Measurements from ENCODE around the gene CLDN24. TPM values are rescaled to one million over a fixed set of nuclear protein-coding genes. Genes with fewer than 3 reads are reported as not detected.

CLDN24 gene
- total RNA-seq, 1 experiment from 2014 or later: not detected

- Histone ChIP-seq H3K27me3 (ENCODE audit: control insufficient read depth, insufficient read depth, low read length) (no peaks in the 10 kb centered on the region), H3K4me3 (ENCODE audit: low read depth in 2 of 2, low read length in 2 of 2) (no peak overlapping the region), H3K27ac (ENCODE audit: low read length) (no peak overlapping the region), H3K4me1 (ENCODE audit: control insufficient read depth, insufficient read depth, low read length) (no peaks in the 10 kb centered on the region), H3K9me3 (ENCODE audit: control insufficient read depth, insufficient read depth, low read depth, low read length) (no peaks in the 10 kb centered on the region), H3K36me3 (ENCODE audit: control insufficient read depth, insufficient read depth, low read length) (no peaks in the 10 kb centered on the region)
- in situ Hi-C loops (cut with HindIII; ENCODE audit: low pct_unique_long_range_greater_than_20kb, low sequenced_read_pairs): no loop called here
- TF ChIP-seq POLR2AphosphoS5 (IDR thresholded peaks at IDR 0.05; ENCODE audit: low read depth, low read length) (no peak), REST (IDR thresholded peaks at IDR 0.05; ENCODE audit: insufficient read depth in 1 of 2, low read depth in 2 of 2, low read length in 1 of 2) (no peak), TCF7L2 (IDR thresholded peaks at IDR 0.05; ENCODE audit: low read depth, low read length) (no peak), CTCF (IDR thresholded peaks at IDR 0.05) (no peak)
- ChIA-PET POLR2A (no interaction called here), CTCF (interaction anchor here (0.5 kb wide), 1 partner anchor 419 kb away, joined by 3 read pairs; no protein-coding TSS in a partner anchor)
- ATAC-seq (no peak), DNase-seq (ENCODE audit: low read depth, low spot score) (no peak)
- BruUV-seq (replicated peaks): no TSS peak
- intact Hi-C loops (cut with micrococcal nuclease; ENCODE audit: unreplicated experiment): no loop called here
Observed at GRCh38 chr4:183358215-183358755, 36.1 kb upstream of the CLDN24 start.

DNA sequence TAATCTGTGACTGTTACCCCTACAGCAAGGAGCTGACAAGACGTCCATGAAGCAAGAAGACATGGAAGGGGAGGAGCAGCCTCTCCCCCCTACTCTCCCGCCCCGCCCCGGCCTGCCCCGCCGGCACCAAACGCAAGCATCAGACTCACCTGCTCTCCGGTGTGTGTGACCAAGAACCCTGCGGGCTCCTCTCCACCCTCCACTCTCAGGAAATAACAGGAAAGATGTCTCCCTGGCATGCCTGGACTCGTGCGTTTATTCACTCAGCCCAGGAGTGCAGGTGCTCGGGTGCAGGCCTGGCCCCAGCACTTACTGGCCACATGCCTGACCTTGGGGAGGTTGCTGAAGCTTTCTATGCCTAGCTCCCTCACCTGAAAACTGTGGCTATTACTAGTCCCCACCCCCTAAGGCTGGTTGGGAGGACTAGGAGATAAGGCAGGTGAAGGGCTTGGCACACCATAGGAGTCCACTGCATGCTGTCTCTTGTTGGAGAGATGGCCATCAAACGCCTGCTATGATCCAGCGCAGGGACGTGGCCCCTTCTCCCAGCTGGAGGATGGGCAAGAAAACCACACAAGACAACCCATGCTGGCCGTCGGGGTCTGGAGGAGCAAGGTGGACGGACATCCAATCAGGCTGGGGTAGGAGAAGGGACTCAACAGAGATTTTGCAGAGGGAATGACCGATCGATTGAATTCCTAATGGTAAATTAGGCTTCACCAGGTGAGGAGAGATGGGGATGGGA is 34.9 kb upstream of the CLDN24 start:
- no peaks in the 10 kb centered on the region for H3K27me3 ChIP-seq (ENCODE audit: control insufficient read depth, insufficient read depth, low read length)
- no peak for DNase-seq (ENCODE audit: low read depth, low spot score)
- CTCF ChIA-PET: no interaction called here
- H3K36me3 ChIP-seq (ENCODE audit: control insufficient read depth, insufficient read depth, low read length): no peaks in the 10 kb centered on the region
- no peak overlapping the region for H3K4me3 ChIP-seq (ENCODE audit: low read depth in 2 of 2, low read length in 2 of 2)
- ATAC-seq: no peak
- in situ Hi-C loops (cut with HindIII; ENCODE audit: low pct_unique_long_range_greater_than_20kb, low sequenced_read_pairs) (no loop called here), intact Hi-C loops (cut with micrococcal nuclease; ENCODE audit: unreplicated experiment) (no loop called here)
- BruUV-seq (replicated peaks): no TSS peak
- H3K9me3 ChIP-seq (ENCODE audit: control insufficient read depth, insufficient read depth, low read depth, low read length): no peaks in the 10 kb centered on the region
- H3K4me1 ChIP-seq (ENCODE audit: control insufficient read depth, insufficient read depth, low read length): no peaks in the 10 kb centered on the region
- H3K27ac ChIP-seq (ENCODE audit: low read length): no peak overlapping the region
- TF ChIP-seq CTCF (IDR thresholded peaks at IDR 0.05) (no peak), SIN3A (IDR thresholded peaks at IDR 0.05; ENCODE audit: borderline replicate concordance, insufficient read depth, low read depth, low read length) (no peak), REST (IDR thresholded peaks at IDR 0.05; ENCODE audit: insufficient read depth in 1 of 2, low read depth in 2 of 2, low read length in 1 of 2) (no peak), TCF7L2 (IDR thresholded peaks at IDR 0.05; ENCODE audit: low read depth, low read length) (no peak), POLR2AphosphoS5 (IDR thresholded peaks at IDR 0.05; ENCODE audit: low read depth, low read length) (no peak)
- POLR2A ChIA-PET: no interaction called here

Data from Panc1 (cell line).